CD4-positive, alpha-beta T cell treated with Interleukin-15 for 4 hours (primary cell): ENCODE measurements around the gene SLC1A4.
"Not testable (repeated sequence)": the region's sequence is repeated elsewhere in the genome, so short reads cannot be mapped to it uniquely, and the experiment has no call there.

Experiments
- DNase-seq: peaks from one replicate; pipeline ENCODE4 v3.0.0-alpha.2; 2020; ENCODE audit warnings: low spot score

Gene SLC1A4

DNA sequence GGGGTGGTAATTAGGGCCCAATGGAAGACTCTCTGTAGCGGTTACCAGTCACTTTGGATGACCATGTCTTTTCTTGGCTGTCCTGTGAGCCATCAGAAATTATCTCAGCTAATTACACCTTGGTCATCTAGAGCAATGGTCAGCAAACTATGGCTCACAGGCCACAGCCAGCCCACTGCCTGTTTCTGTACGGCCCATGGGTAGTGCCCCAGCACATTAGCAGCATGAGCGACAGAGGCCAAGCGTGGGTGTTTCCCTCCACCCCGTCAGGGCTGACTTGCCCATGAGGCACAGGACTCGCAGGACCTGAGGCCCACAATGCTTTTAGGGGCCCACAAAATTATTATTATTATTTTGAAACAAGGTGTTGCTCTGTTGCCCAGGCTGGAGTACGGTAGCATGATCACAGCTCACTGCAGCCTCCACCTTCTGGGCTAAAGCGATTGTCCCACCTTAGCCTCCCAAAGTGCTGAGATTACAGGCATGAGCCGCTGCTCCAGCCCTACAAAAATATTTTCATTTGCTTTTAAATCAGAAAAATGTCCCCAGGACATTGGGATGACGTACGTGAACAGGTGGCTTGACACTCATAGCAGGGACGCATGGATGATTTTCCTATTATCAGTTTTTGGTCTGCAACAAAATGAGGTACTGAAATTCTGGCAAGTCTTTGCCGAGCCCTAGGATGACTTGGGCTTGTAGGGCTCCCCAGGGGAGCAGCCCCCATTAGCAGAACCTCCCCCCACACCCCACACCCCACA, 37.7 kb downstream of the SLC1A4 start:
- no peak for DNase-seq

DNA sequence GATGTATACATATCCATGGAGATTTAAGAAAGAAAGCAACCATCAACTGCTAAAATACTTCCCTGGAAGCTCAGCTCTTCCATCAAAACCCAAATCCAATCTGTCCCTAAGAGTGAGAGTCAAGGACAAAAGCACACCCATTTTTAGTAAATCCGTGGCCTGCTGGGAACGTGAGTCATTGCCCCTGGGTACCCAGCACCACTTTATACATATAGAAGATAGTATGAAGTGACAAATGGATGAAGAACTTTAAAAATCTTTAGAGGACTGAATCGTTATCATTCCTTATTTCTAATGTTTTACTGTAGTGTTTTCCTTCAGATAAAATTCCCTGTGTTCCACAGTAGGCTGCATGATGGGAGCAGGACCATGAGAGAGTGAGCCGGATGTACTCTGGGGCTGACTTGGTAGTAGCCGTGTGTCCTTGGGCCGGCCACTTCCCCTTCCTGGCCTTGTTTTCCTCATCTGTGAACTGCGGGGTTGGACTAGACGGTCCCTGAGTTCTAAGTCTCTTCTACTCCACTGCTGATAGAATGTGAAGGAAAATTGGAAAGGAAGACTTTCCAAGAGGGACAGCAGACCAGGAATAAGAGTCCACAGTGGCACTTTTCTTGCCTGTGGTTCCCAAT, 38.5 kb downstream of the SLC1A4 start:
- DNase-seq: no peak

DNA sequence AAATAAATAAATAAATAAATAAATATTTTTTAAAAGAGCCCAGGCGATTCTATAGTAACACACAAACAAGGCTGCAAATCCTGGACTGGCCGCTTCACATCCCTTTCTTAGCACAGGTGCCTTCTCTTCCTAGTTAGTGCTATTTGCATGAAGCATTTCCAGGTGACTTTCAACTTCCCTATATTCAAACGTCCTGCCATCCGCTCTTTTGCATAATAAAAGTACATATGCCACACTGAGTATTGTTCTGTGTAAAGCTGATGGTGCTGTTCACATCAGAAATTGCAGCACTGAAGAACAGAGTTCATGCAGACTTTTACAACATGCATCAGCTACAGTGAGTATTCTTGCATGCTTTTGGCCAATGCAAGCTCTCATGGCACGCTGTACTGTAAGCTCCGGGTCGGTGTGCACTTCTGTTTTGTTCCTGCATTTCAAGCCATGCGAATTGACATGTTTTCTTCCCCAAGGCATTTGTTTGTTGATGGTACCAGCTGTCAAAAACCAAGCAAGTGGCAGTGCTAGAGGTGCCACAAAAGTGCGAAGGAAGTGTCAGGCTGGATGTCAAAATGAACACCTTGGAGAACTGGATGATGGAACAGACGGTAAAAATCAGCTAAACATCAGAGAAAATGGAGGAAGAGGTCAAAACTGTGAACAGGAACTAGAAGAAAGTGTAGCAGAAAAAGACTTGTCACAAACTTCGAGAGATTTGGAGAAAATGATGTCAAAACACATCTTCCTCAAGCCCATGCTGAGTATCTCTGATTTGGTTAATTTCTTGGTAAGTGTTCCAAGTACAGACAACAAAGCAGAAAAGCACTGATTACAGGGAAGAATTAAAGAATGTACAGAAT, 41.5 kb downstream of the SLC1A4 start:
- no peak for DNase-seq

DNA sequence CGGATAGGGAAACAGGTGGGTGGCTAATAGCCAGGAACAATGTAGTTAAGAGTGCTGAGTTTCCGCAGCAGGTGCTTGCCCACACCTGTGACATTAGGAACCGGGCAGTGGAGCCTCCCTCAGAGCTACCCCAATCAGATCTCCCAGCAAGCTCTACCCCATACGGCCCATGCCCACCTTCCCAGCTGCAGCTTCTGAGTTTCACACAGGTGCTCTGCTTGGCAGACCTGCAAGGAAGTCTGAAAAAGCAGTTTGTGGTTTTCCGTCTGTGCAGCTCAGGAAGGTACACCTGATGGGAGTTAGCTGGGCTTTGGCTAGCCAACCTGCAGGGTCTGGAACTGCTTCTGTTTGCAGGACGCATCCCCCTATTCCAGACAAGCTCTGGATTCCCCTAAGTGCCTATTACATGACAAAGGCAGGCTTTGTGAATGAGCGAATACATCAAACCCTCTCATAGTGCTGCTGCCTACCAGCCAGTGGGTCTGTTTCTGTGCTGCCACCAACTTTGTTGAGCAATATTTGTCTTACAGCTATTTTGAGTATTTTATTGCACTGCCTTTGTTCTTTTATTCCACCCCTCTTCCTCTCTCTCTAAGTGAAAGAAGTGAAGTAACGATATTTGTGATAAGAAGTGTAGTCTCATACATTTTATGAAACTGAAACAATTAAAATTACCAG, 42.3 kb downstream of the SLC1A4 start:
- peak; percentile 18 for DNase-seq

DNA sequence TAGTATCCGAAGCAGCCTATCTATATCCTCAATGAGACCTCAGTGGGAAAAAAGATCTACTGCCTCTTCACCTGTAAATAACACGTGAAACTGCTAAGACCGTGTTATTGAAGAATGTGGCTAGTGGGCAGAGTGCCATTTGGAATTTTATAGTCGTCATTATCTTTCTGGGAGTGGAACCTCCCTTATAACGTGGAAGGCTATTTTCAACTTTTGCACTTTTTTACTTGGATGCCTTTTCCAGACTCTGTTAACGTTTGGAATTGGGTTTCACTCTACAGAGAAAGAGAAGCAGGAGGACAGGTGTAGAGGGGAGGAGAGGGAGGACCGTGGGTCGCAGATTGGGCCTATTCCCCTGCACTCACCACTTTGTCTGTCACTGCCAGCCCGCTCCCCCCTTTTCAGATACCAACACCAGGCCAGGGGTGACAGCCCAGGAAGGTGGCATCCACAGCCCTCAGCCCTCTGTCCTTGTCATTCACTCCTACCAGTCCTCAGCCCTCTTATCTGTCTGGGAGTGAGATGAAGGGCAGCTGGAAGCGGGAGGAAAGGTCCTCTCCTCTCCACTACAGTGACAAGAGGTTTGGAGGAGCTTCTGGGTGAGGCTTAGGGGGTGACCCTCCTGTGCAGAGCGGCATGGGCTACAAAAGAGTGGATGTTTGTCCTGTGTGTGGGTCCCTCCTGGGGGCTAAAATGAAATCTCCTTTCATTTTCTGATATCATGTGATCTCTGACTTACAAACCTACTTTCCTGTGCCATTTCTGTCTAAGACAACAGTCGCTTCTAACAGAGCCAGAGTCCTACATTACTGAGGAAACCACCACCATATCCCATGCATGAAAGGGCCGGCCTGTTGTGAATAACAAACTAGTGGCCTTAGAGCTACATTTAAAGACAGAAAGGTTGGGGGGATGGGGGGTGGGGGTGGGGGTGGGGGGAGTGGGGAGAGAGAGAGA, 43.1 kb downstream of the SLC1A4 start:
- DNase-seq: no peak

DNA sequence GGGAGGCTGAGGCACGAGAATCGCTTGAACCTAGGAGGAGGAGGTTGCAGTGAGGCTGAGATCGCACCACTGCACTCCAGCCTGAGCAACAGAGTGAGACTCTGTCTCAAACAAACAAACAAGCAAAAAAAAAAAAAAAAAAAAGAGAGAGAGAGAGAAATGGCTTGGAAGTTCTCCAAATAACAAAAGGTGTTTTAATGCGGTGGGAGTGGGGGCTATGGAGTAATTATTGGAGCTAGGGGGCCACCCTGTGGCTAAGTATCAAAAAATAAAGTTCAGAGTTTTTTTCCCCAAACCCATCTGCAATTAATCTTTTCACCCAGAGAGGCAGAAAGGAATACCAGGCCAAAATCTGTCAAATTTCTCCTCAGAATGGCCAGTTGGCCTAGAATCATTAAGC, 44.0 kb downstream of the SLC1A4 start:
- DNase-seq: no peak

DNA sequence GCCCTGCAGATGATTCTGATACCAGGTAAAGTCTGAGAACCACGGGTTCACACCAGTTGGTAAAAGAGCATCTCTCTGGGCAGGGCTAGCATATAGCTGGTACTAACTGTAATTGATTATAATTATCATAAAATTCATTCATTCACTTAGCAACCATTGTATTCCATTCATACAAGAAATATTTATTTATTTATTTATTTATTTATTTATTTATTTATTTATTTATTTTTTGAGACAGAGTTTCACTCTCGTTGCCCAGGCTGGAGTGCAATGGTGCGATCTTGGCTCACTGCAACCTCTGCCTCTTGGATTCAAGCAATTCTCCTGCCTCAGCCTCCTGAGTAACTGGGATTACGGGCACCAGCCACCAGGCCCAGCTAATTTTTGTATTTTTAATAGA, 44.5 kb downstream of the SLC1A4 start:
- not testable (repeated sequence) for DNase-seq

DNA sequence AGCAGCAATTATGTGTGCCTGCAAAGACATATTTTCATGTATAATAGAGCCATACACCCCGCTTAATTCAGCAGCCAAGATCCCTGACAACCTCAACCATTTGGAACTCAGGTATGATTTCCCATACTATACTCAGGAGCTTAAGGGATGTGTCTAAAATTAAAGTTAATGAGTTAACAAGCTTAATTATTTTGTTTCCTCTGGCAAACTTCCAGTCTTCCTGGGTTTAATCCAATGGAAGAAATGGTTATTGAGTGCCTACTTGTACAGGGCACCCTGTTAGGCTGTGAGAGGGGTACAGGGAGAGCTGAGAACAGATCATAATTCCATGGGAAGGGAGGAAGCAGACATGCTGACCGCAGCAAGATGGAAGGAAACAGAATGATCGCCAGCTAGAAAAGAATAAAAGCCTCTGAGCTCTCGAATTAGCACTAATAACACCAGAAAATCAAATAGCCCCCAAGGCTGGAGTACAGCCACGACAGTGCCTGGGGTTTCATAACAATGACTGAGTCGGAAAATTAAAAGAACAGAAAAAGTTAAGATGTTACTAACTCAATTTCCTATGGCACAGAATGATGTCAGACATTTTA, 46.2 kb downstream of the SLC1A4 start:
- DNase-seq: no peak

DNA sequence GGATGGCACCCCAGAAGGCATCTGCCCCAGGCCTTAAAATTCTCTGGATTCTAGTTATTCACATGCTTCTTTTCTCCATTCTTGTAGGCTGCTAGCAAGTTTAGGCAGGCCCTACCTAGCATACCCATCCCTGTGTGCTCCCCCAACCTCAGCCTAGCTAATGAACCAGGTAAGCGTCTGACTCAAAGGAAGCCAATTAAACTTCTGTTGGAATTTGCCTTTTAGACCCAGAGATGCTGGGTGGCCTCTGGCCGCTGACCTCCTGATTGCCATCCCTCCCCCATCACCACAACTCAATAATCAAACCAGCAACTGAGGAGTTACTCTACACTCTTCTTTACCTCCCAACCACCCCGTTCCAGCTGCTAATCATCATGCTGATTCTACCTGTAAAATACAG, 48.0 kb downstream of the SLC1A4 start:
- no peak for DNase-seq

DNA sequence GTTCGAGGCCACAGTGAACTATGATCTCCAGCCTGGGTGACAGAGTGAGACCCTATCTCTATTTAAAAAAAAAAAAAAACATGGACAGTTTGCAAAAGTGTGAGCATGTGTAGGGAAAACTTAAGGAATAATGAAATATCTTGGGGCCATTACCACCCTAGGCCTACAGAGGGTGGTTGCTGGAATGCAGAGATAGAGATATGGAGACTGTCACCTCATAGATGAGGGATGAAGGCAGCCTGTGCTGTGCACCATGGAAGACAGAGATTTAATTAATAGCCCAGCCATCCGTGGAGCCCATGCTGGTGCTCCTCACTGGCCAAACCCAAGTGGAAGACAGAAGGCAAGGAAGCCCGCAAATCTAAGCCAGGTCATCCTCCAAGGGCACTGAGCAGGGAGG, 50.4 kb downstream of the SLC1A4 start:
- DNase-seq: no peak

DNA sequence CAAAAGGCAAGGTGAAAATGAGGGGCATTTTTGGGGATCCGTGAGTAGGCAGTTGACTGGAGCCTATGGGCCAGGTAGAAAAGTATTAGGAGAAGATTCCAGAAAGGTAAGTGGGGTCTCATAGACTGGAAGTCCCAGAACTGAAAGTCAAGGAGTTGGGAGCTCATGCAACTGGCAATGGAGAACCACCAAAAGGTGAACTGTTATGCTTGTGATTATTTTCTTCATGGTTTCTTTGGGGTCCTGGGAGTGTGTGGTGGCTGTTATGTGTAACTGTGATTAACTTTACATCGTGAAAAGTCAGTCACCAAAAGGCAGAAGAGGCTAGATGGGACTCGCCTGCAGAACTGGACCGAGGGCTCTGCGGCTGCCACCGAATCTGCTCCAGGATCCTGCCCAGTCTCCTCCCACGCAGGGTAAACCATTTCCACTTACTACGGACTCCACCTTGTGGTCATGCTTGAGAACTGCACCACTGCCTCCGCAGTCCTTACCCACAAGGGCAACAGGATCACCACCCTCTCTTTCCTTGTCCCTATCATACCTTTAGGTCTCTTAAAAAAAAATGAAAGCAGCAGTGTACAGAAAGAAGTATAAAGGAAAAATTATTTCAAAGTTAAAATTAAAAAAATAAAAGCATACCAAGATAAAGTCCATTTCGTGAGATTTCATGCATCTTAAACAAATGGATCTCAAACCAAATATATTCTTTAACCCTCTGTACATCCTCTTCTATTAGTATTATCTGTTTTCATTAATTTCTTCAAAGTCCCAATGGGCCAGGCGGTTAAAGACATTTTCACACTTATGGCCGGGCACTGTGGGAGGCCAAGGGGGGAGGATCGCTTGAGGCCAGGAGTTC, 51.4 kb downstream of the SLC1A4 start:
- DNase-seq: peak; percentile 80

DNA sequence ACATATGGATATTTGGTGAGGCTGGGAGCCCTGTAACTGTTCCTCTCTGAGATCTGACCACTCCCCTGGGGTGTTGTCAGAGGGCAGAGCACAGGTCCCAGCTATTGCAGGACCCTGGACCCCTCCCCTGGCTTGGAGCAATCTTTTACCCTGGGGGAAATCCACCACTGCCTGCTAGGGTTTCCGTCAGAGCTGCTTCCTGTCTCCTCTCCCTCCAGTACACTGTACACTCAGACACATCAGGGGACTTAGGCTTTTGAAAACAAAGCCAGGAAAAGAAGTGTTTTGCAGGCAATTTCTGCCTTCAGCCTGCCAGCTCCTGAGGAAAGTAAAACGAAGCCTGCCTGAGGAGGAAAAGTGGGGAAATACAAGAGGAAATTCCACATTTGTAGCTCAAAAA, 53.8 kb downstream of the SLC1A4 start:
- no peak for DNase-seq

DNA sequence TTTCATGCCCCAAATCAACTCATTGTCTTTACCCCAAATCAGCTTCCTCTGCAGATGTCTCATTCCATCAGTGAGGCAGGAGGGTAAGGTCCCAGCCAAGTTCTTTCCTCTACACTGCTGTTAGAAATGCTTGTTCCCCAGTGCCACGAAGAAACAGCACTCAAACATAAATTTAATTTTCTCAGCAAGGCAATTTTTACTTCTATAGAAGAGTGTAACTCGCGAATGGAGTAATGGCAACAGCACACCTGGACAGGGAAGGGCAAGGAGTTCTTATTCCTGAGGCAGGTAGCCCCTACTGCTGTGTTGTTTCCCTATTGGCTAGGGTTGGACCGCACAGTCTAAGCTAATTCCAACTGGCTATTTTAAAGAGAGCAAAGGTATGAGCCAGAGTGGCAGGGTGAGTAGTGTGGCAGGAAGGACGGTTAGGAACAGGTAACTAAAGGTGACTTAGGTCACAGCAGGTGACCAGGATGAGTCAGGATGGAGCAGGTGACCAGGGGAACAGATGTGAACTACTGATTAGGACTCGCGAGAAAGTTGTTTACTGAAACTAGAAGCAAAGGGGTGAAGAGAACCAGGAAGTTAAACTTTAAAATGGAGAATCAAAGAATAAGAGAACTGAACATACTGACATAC, 55.0 kb downstream of the SLC1A4 start:
- DNase-seq: no peak

DNA sequence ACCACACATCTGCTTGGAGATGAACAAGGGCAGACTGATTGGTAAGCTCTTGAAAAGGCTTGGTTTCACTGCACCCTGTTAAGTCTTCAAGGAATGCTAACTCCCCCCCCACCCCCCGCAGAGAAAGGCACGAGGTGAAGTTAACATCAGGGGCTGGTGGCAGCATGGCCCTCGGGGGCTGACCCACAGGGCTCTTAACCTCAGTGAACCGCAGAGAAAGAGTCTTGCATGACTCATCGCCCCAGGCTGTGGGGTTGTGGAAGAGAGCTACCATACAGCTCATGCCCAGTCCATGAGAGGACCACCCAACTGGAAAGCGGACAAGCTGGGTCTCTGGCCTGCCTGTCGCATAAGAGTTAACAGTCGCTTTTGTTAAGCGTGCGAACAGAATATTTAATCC, 56.5 kb downstream of the SLC1A4 start:
- no peak for DNase-seq

DNA sequence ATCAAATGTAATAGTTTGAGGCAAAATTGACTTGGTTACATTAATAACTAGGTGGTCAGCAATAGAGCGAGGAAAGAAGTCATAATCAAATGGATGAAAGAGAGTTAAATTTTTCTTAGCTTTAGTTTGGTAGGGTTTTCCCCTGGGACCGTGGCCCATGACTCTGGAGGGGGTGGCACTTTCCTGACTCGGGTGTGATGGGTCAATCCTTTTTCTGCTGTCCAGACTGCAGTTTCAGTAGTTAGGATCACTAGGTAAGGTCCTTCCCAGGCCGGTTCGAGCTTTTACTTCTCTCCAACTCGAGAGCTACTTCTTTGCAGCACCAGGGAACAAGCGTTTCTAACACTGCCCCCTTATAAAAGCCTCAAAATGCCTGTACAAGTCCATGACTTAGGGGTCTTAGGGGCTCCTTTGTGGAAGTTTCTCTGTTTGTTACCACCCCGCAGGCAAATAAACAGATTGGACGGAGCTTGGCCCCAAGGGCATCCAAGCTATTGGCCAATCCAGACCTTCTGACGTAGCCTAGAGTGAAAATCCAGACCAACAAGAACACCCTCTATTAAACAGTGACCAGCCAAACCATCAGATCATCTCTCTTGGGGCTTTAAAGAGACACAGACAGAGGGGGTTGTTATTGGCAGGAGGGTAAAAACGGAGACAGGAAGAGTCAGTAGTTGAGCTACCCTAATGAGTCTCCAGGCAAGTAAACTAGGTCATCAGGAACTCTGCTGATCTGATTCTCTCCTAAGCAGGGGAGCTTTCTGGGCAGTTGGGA, 57.6 kb downstream of the SLC1A4 start:
- no peak for DNase-seq

DNA sequence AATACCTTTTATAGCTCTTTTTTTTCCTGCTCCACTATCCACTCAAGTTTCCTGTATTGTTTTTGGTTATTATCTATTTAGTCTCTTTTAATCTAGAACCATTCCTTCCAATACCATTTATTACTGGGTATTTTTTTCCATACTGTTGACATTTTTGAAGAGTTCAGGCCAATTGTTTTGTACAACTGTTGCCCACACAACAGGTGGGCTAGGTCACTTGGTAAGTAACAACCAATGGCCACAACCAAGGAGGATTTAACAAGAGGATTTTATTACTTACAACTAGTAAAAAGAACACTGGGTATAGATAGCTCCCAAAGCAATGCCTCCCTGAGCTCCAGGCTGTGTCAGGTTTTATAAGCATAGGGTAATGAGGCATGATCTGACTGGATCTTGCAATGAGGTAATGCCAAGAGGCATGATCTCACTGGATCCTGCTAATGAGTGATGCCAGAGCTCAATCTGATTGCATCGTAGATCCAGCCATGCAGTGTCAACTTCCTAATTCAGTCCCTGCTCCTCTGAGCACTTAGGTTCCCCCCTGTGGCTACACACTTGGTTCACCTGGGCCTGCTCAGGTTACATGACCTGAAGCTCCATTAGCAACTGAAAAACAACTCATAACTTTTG, 59.9 kb downstream of the SLC1A4 start:
- DNase-seq: no peak

DNA sequence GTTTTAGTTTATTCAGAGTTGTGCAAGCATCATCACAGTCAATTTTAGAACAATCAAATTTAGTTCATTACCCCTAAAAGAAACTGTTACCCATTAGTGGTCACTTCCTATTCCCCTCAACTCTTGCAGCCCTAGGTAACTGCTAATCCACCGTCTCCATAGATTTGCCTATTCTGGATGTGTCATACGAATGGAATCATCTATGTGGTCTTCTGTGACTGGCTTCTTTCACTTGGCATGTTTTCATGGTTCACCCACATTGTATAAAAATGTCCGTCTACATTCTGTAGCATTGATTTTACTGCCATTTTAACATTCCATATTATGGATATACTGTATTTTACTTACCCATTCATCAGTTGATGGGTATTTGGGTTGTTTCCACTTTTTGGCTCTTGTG, 61.7 kb downstream of the SLC1A4 start:
- no peak for DNase-seq

DNA sequence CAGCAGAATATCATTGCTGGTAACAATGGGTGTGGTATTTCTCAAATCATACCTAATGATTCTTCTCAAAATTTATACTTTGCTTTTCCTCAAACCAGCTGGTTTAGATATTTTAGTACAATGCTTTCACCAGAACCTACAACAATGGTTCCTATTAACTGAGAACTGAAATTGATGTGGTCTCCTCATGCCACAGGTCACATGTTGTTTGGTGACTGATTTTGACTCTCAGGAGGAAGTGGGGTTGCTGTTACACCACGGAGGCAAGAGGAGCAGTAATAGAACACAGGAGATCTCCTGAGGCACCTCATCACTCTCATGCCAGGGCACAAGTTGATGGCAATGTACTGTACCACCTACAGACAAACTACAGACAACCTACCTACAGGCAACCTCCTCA, 64.0 kb downstream of the SLC1A4 start:
- DNase-seq: peak; percentile 50
